NCI-H1436 (cell line): Measurements from ENCODE around the gene ZNF691.
"Not testable (repeated sequence)": the region's sequence is repeated elsewhere in the genome, so short reads cannot be mapped to it uniquely, and the experiment has no call there.

Experiments
- DNase-seq: peaks from one replicate; lab custom pipeline; 2025; lab: John Stamatoyannopoulos, UW

Gene ZNF691

GRCh38 chr1:42832641-42833240 lies 13.7 kb upstream of the ZNF691 start:
- no peak for DNase-seq

- DNase-seq: no peak
Observed at GRCh38 chr1:42833981-42834380, 12.4 kb upstream of the ZNF691 start.

GRCh38 chr1:42834803-42835202 lies 11.6 kb upstream of the ZNF691 start:
- DNase-seq: no peak

- no peak for DNase-seq
Observed at GRCh38 chr1:42835422-42835821, 11.0 kb upstream of the ZNF691 start.

- no peak for DNase-seq
Observed at GRCh38 chr1:42837709-42838108, 8.7 kb upstream of the ZNF691 start.

GRCh38 chr1:42838482-42839190 lies 7.8 kb upstream of the ZNF691 start:
- DNase-seq: no peak

GRCh38 chr1:42841010-42841409 lies 5.4 kb upstream of the ZNF691 start:
- DNase-seq: no peak

GRCh38 chr1:42841440-42842147 lies 4.8 kb upstream of the ZNF691 start:
- DNase-seq: no peak

- DNase-seq: no peak
Observed at GRCh38 chr1:42844592-42845140, 1.7 kb upstream of the ZNF691 start.

GRCh38 chr1:42845193-42845592 lies 1.2 kb upstream of the ZNF691 start:
- DNase-seq: no peak

- no peak for DNase-seq
Observed at GRCh38 chr1:42845866-42846256, 552 bp upstream of the ZNF691 start.

- no peak for DNase-seq
Observed at GRCh38 chr1:42847111-42847595, 740 bp downstream of the ZNF691 start.

- DNase-seq: no peak
Observed at GRCh38 chr1:42847721-42848460, 1.5 kb downstream of the ZNF691 start.

GRCh38 chr1:42848823-42849537 lies 2.6 kb downstream of the ZNF691 start:
- DNase-seq: no peak

- DNase-seq: no peak
Observed at GRCh38 chr1:42849944-42850343, 3.5 kb downstream of the ZNF691 start.

GRCh38 chr1:42851420-42851819 lies 5.0 kb downstream of the ZNF691 start:
- DNase-seq: no peak

GRCh38 chr1:42851960-42852607 lies 5.7 kb downstream of the ZNF691 start:
- DNase-seq: no peak

- DNase-seq: no peak
Observed at GRCh38 chr1:42852608-42852980, 6.2 kb downstream of the ZNF691 start.

GRCh38 chr1:42853116-42853884 lies 6.9 kb downstream of the ZNF691 start:
- no peak for DNase-seq

- DNase-seq: not testable (repeated sequence)
Observed at GRCh38 chr1:42856554-42856953, 10.1 kb downstream of the ZNF691 start.
